GM23338 (cell line): ENCODE measurements around the gene CPHXL. TPM values are rescaled to one million over a fixed set of nuclear protein-coding genes. Genes with fewer than 3 reads are reported as not detected.

ENCODE experiments used
- ATAC-seq: fragments of 200-7000 bp; cut with Tn5 transposase; 3 replicates; pipeline ENCODE4 v1.9.1; 2020
- DNase-seq: peaks from one replicate; pipeline ENCODE4 v3.0.0-alpha.2; 2015; ENCODE audit warnings: low spot score
- H2AFZ ChIP-seq: fragments of 200-600 bp; sonication (generic); 2 replicates; pipeline ENCODE4 v1.8.0; 2016; ENCODE audit warnings: antibody characterized with exemption, mild to moderate bottlenecking, moderate library complexity
- H3F3A ChIP-seq: fragments of 200-600 bp; sonication (generic); replicated peaks from 2 replicates; pipeline ENCODE4 v1.8.0; 2017; ENCODE audit warnings: antibody characterized with exemption, mixed run types, low read depth
- H3K27ac ChIP-seq: fragments of 200-600 bp; sonication (generic); 2 replicates; pipeline ENCODE4 v1.6.1; 2016; ENCODE audit warnings: low read depth
- H3K27me3 ChIP-seq: fragments of 200-600 bp; sonication (generic); 2 replicates; pipeline ENCODE4 v1.8.0; 2016; ENCODE audit warnings: mild to moderate bottlenecking, mixed run types, moderate library complexity; ENCODE audit not compliant: insufficient read depth
- H3K36me3 ChIP-seq: fragments of 200-600 bp; sonication (generic); 2 replicates; pipeline ENCODE4 v1.8.0; 2016; ENCODE audit warnings: mild to moderate bottlenecking; ENCODE audit not compliant: insufficient read depth
- H3K4me1 ChIP-seq: fragments of 200-600 bp; sonication (generic); 2 replicates; pipeline ENCODE4 v1.8.0; 2016; ENCODE audit warnings: mild to moderate bottlenecking, moderate library complexity; ENCODE audit not compliant: insufficient read depth
- H3K4me2 ChIP-seq: fragments of 200-600 bp; sonication (generic); 2 replicates; pipeline ENCODE4 v1.7.1; 2017; ENCODE audit warnings: mixed run types
- H3K4me3 ChIP-seq: fragments of 200-600 bp; sonication (generic); 2 replicates; pipeline ENCODE4 v1.6.1; 2016; ENCODE audit warnings: mixed run types
- H3K79me2 ChIP-seq: fragments of 200-600 bp; sonication (generic); replicated peaks from 2 replicates; pipeline ENCODE4 v1.8.0; 2017; ENCODE audit warnings: mild to moderate bottlenecking; ENCODE audit not compliant: insufficient read depth
- H3K9me2 ChIP-seq: fragments of 200-600 bp; sonication (generic); 2 replicates; pipeline ENCODE4 v1.8.0; 2017; ENCODE audit not compliant: insufficient read depth
- H4K20me1 ChIP-seq: fragments of 200-600 bp; sonication (generic); replicated peaks from 2 replicates; pipeline ENCODE4 v1.8.0; 2017; ENCODE audit warnings: mild to moderate bottlenecking; ENCODE audit not compliant: insufficient read depth
- H3K27ac Mint-ChIP-seq: 2 replicates; pipeline ENCODE4 v1.8.0; 2020; ENCODE audit warnings: inconsistent platforms, mild to moderate bottlenecking, moderate library complexity, mixed read lengths
- H3K27me3 Mint-ChIP-seq: 3 replicates; pipeline ENCODE4 v1.8.0; 2022; ENCODE audit warnings: low read depth, mild to moderate bottlenecking, moderate library complexity, mixed read lengths, inconsistent platforms; ENCODE audit not compliant: insufficient read depth, poor library complexity
- H3K36me3 Mint-ChIP-seq: 3 replicates; pipeline ENCODE4 v1.8.0; 2021; ENCODE audit warnings: low read depth, mild to moderate bottlenecking, inconsistent platforms, moderate library complexity, mixed read lengths
- H3K4me1 Mint-ChIP-seq: 3 replicates; pipeline ENCODE4 v1.8.0; 2020; ENCODE audit warnings: mild to moderate bottlenecking, inconsistent platforms, mixed read lengths
- H3K4me3 Mint-ChIP-seq: 3 replicates; pipeline ENCODE4 v1.8.0; 2021; ENCODE audit warnings: moderate library complexity, mild to moderate bottlenecking, inconsistent platforms, mixed read lengths
- H3K9me3 Mint-ChIP-seq: 3 replicates; pipeline ENCODE4 v1.8.0; 2020; ENCODE audit warnings: moderate library complexity, mild to moderate bottlenecking, inconsistent platforms, mixed read lengths
- CREB1 ChIP-seq: fragments of 250-450 bp; sonication (Bioruptor Pico); IDR thresholded peaks from 2 replicates; pipeline ENCODE4 v1.5.0; 2020; ENCODE audit warnings: low read depth, mild to moderate bottlenecking, moderate library complexity
- CTCF ChIP-seq, 2 experiments: fragments of 200-600 bp in 1 of 2; sonication (generic) in 1 of 2; conservative IDR thresholded peaks; 2 replicates each; pipeline versions ENCODE4 v1.5.1 to v1.6.1; 2016 to 2017; ENCODE audit warnings: antibody characterized with exemption in 2 of 2, low read depth in 2 of 2, mild to moderate bottlenecking in 2 of 2, moderate library complexity in 1 of 2
- EZH2 ChIP-seq: fragments of 200-600 bp; sonication (generic); IDR thresholded peaks from one replicate; pipeline ENCODE4 v1.8.0; 2017; ENCODE audit warnings: antibody characterized with exemption, mild to moderate bottlenecking, low read depth; ENCODE audit not compliant: unreplicated experiment
- ZNF462 ChIP-seq: fragments of 250-450 bp; sonication (Bioruptor Pico); IDR thresholded peaks from 2 replicates; pipeline ENCODE4 v1.5.0; 2020; ENCODE audit warnings: mild to moderate bottlenecking, moderate library complexity
- polyA plus RNA-seq: library from polyadenylated mRNA; unstranded; fragments of >200 nt; fragmentation: Nextera tagmentation; extraction: Ambion mirVana; gene quantifications from 2 replicates; pipeline ENCODE4 v1.2.1, GENCODE V29; 2016
- total RNA-seq: library from RNA; depleted of rRNA; stranded (reverse); fragments of >200 nt; shearing (Covaris generic); gene quantifications from 2 replicates; pipeline ENCODE4 v1.2.3, GENCODE V29; 2014

Gene CPHXL
- total and polyA plus RNA-seq, 2 experiments from 2014 or later, result not detected

- Histone ChIP-seq H2AFZ (no peak overlapping the region), H3K4me3 (no peak overlapping the region), H3K79me2 (no peaks in the 10 kb centered on the region), H3K36me3 (no peaks in the 10 kb centered on the region; the same call in 1 of the 2 replicates), H3K27ac (no peak overlapping the region), H3K4me1 (no peaks in the 10 kb centered on the region), H3K27me3 (no peaks in the 10 kb centered on the region), H4K20me1 (no peaks in the 10 kb centered on the region), H3F3A (no peaks in the 10 kb centered on the region), H3K9me2 (no peaks in the 10 kb centered on the region), H3K4me2 (no peak overlapping the region)
- Mint-ChIP-seq H3K27me3 (peaks cover 6% of the 10 kb centered on the region), H3K4me1 (no peaks in the 10 kb centered on the region), H3K4me3 (no peak overlapping the region), H3K27ac (no peak overlapping the region), H3K36me3 (peaks cover 4% of the 10 kb centered on the region; the same call in 1 of the 3 replicates), H3K9me3 (peaks cover 41% of the 10 kb centered on the region)
- ATAC-seq, result no peak
- TF ChIP-seq CREB1 (CRISPR knock-in tag) (no peak), ZNF462 (CRISPR knock-in tag) (no peak)
- DNase-seq, result no peak
These were observed 43.8 kb upstream of the CPHXL start for GRCh38 chr16:75770051-75770450.

- Mint-ChIP-seq H3K4me1 (peaks cover 2% of the 10 kb centered on the region; the same call in 1 of the 3 replicates), H3K4me3 (no peak overlapping the region), H3K9me3 (peaks cover 32% of the 10 kb centered on the region), H3K36me3 (peaks cover 2% of the 10 kb centered on the region; the same call in 1 of the 3 replicates), H3K27ac (no peak overlapping the region), H3K27me3 (peaks cover 6% of the 10 kb centered on the region)
- no peaks in the 10 kb centered on the region for H3K36me3 ChIP-seq
- H3K9me2 ChIP-seq, result no peaks in the 10 kb centered on the region
- TF ChIP-seq CTCF (conservative IDR thresholded peaks at IDR 0.05; ENCODE audit: low read depth in 2 of 2) (peak; percentile 84 to 94), EZH2 (no peak)
- DNase-seq (peak; percentile 85), ATAC-seq (peak; percentile 96)
- H3K27ac ChIP-seq, result no peak overlapping the region
- no peak overlapping the region for H3K4me3 ChIP-seq
- H3K4me2 ChIP-seq, result no peak overlapping the region
- no peaks in the 10 kb centered on the region for H3K79me2 ChIP-seq
- H3K4me1 ChIP-seq, result no peaks in the 10 kb centered on the region
- no peaks in the 10 kb centered on the region for H4K20me1 ChIP-seq
- H2AFZ ChIP-seq, result no peak overlapping the region
- no peaks in the 10 kb centered on the region for H3K27me3 ChIP-seq
- no peaks in the 10 kb centered on the region for H3F3A ChIP-seq
These were observed 38.0 kb upstream of the CPHXL start for GRCh38 chr16:75764154-75764768.
